HG03442 (cell line): Measurements from ENCODE around the gene NUBP1.
"Not testable (repeated sequence)": the region's sequence is repeated elsewhere in the genome, so short reads cannot be mapped to it uniquely, and the experiment has no call there.

Experiments used
- ATAC-seq: cut with Tn5 transposase; IDR thresholded peaks from one replicate; pipeline ENCODE4 v1.9.1; 2021; ENCODE audit warnings: mild to moderate bottlenecking, moderate library complexity; ENCODE audit not compliant: unreplicated experiment

NUBP1 gene

GRCh38 chr16:10743610-10744369, at the start of gene NUBP1:
Gene NUBP1, plus strand, starts transcription at chr16:10743842. Its CDS starts 22 bp downstream, at chr16:10743864.
- peak; percentile 77 for ATAC-seq

GRCh38 chr16:10693889-10694288, 49.8 kb upstream of the NUBP1 start:
- ATAC-seq, result no peak

GRCh38 chr16:10694306-10694705, 49.3 kb upstream of the NUBP1 start:
- no peak for ATAC-seq

- no peak for ATAC-seq
These were observed 48.8 kb upstream of the NUBP1 start, which contains the start of gene TEKT5 for GRCh38 chr16:10694830-10695229. Gene TEKT5, minus strand, starts transcription at chr16:10694930. Its CDS starts 57 bp downstream, at chr16:10694873.

- no peak for ATAC-seq
These were observed 43.9 kb upstream of the NUBP1 start for GRCh38 chr16:10699756-10700155.

- no peak for ATAC-seq
These were observed 34.7 kb upstream of the NUBP1 start for GRCh38 chr16:10708969-10709368.

GRCh38 chr16:10728003-10728887, 15.4 kb upstream of the NUBP1 start:
- ATAC-seq, result no peak

- ATAC-seq, result no peak
These were observed 14.3 kb upstream of the NUBP1 start for GRCh38 chr16:10729104-10730048.

GRCh38 chr16:10731790-10732189, 11.9 kb upstream of the NUBP1 start:
- ATAC-seq, result no peak

GRCh38 chr16:10737068-10737625, 6.5 kb upstream of the NUBP1 start:
- peak; percentile 29 for ATAC-seq

GRCh38 chr16:10738231-10739077, 5.2 kb upstream of the NUBP1 start:
- ATAC-seq, result peak; percentile 61

- ATAC-seq, result no peak
These were observed 3.4 kb upstream of the NUBP1 start for GRCh38 chr16:10740000-10740844.

GRCh38 chr16:10740845-10741208, 2.8 kb upstream of the NUBP1 start:
- ATAC-seq, result no peak

- not testable (repeated sequence) for ATAC-seq
These were observed 2.4 kb upstream of the NUBP1 start for GRCh38 chr16:10741249-10741648.

GRCh38 chr16:10741844-10742243, 1.8 kb upstream of the NUBP1 start:
- no peak for ATAC-seq

- no peak for ATAC-seq
These were observed 424 bp upstream of the NUBP1 start for GRCh38 chr16:10743227-10743609.

GRCh38 chr16:10744370-10745030, 858 bp downstream of the NUBP1 start:
- ATAC-seq, result peak; percentile 3

GRCh38 chr16:10745841-10746240, 2.2 kb downstream of the NUBP1 start:
- no peak for ATAC-seq
